Islet precursor cell (in vitro differentiated cells): ENCODE measurements around the gene NUMB.
"Not testable (repeated sequence)": the region's sequence is repeated elsewhere in the genome, so short reads cannot be mapped to it uniquely, and the experiment has no call there.

Source experiments
- DNase-seq: peaks from one replicate; pipeline ENCODE4 v3.0.0-alpha.2; 2018

The NUMB gene

GRCh38 chr14:73342670-73343069, 115.7 kb downstream of the NUMB start:
- DNase-seq, result no peak

DNA sequence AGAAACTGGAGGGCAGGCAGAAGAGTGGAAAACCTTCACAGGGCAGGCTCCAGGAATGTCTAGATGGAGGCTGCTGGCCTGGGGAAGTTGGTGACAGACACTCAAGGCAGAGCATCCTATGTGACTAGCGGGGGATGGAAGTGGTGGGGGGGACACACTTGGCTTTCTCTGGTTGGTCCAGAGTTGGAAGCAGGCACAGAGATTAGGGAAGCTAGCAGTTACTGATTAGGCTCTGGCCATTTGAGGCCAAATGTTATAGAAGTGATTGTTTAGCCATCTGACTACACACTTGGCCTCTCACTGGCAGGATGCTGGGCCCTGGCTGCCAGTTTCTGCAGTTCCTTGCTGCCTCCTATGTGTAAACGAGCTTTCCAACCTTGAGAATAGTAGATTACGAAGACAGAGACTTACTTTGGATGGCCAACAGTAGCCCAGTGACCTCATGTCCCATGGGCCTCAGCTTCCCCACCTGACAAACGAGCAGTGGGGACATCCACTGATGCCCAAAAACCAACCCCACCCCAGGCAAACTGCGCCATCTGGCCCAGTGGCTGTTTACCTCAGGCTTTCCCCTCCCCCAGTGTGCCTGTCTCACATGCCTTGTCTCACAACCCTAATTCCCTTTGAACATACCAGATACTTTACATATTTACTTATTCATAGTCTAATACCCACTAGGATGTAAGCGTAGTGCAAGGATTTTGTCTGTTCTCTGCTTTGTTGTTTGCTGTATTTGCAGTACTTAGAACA, 118.3 kb downstream of the NUMB start:
- DNase-seq, result peak; percentile 61

- peak; percentile 64 for DNase-seq
Measured at GRCh38 chr14:73339206-73339605, 119.1 kb downstream of the NUMB start.

- no peak for DNase-seq
Measured at GRCh38 chr14:73338551-73338950, 119.8 kb downstream of the NUMB start.

DNA sequence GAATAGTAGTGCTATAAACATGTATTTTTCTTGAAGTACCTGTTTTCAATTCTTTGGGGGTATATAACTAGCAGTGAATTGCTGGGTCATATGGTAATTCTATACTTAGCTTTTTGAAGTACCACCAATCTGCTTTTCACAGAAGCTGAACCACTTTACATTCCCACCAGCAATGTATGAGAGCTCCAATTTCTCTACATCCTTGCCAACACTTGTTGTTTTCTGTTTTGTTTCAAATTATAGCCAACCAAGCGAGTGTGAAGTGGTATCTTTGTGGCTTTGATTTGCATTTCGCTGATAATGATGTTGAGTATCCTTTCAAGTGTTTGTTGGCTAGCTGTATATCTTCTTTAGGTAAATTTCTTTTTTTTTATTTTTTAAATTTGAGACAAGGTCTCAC, 125.3 kb downstream of the NUMB start:
- no peak for DNase-seq

- no peak for DNase-seq
Measured at GRCh38 chr14:73325630-73326299, 132.6 kb downstream of the NUMB start.

DNA sequence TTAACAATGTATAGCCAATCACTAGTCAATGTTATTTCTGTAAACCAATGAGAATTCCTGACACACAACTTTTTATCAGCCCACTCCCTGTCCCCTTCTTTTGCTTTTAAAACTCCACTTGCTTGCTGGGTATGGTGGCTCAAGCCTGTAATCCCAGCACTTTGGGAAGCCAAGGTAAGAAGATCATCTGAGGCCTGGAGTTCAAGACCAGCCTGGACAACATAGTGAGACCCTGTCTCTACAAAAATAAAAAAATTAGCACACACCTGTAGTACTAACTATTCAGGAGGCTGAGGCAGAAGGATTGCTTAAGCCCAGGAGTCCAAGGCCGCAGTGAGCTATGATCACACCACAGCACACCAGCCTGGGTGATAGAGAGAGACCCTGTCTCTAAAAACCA, 133.3 kb downstream of the NUMB start:
- no peak for DNase-seq

DNA sequence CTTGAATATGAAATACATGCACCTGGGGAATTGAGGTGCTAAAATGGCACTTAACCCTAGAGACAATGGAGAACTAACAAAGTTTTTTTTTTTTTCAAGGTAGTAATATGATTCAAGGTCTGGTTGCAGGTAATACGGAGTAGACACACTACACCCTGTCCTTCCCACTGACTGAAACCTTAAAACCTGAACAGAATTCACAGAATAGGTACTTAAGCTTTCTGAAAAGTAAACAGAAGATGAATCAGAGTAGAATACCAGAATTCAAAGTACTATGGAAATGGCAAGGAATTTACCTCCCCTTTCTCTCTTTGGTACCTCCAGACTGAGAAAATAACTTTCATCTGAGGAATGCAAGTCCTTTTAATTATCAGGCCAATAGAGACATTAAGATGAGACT, 133.8 kb downstream of the NUMB start:
- DNase-seq, result no peak

GRCh38 chr14:73323896-73324399, 134.4 kb downstream of the NUMB start:
- DNase-seq, result no peak

GRCh38 chr14:73313151-73313550, 145.2 kb downstream of the NUMB start:
- DNase-seq, result no peak

- DNase-seq, result no peak
Measured at GRCh38 chr14:73312687-73313086, 145.7 kb downstream of the NUMB start.

- DNase-seq, result no peak
Measured at GRCh38 chr14:73311708-73312030, 146.7 kb downstream of the NUMB start.

- DNase-seq, result not testable (repeated sequence)
Measured at GRCh38 chr14:73309207-73309606, 149.1 kb downstream of the NUMB start.

- no peak for DNase-seq
Measured at GRCh38 chr14:73307261-73307660, 151.1 kb downstream of the NUMB start.

GRCh38 chr14:73305499-73305898, 152.8 kb downstream of the NUMB start:
- no peak for DNase-seq

DNA sequence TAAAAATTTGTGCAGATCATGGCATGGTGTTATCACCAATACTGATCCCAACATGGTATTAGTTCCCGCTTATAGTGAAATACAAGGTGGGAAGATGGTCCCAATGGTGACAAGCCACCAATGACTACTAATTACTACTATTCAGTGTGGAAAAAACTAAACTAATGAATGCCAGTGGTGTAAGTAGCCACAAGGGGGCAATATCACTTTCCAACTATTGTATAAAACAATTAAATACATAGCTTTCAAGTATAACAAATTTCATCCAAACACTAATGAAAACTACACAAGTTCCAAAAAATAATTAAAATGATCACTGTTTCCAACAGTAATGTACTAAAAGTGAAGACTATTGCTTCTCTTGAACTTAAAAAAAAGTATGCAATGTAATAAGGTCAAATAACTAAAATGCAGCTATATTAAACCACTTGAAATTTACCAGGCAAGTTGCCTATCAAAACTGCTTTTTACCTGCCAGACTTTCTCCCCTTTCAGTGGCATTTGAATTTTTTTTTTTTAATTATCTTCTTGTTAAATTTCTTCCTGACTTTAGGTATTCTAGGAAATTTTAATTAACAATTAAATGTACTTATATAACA, 163.0 kb downstream of the NUMB start:
- no peak for DNase-seq

DNA sequence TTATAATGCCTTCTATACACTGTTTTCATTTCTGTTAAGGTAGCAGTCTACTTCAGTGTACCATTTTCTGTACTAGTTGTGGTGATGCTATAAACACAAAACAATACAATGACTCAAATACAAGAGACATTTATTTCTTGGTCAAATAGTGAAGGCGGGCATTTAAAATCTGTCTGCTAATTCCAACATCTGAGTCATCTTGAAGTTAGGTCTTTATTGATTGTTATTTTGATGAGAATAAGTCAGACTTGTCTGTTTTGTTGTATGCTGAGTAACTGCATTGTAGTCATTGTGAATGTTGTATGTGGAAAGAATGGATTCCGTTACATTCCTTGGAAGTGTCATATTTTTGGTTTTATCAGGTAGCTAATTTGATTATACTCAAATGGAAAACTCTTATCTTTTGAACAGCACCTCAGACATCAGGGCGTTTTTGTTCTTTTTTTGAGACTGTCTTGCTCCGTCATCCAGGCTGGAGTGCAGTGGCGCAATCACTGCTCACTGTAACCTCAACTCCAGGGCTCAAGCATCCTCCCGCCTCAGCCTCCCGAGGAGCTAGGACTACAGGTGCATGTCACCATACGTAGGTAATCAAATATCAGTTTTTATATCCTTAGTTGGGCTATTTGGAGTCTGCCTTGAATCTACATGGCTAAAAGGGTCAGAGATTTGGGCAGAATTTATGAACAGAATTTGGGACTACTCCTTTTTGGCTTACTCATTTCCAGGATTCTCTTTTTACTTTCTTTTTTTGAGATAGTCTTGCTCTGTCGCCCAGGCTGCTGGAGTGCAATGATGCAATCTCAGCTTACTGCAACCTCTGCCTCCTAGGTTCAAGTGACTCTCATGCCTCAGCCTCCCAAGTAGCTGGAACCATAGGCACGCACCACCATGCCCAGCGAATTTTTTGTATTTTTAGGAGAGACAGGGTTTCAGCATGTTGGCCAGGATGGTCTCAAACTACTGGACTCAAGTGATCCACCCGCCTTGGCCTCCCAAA, 164.3 kb downstream of the NUMB start:
- DNase-seq, result no peak

DNA sequence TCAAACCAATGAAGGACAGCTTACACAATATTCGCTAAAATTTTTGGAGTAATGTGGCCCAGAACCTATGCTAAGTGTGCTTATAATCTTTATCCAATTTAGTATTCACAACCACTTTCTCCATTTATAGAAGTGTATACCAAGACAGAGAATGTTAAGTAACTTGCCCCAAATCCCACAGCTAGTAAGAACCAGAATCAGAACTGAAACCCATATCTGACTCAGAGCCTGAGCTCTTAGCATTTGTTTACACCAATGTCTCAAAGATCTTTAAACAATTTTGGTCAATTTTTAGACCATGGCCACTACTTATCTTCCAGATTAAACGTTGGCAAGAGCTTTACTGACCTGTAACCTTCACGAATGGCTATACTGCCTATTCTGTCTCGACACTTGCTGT, 168.1 kb downstream of the NUMB start:
- DNase-seq, result no peak

DNA sequence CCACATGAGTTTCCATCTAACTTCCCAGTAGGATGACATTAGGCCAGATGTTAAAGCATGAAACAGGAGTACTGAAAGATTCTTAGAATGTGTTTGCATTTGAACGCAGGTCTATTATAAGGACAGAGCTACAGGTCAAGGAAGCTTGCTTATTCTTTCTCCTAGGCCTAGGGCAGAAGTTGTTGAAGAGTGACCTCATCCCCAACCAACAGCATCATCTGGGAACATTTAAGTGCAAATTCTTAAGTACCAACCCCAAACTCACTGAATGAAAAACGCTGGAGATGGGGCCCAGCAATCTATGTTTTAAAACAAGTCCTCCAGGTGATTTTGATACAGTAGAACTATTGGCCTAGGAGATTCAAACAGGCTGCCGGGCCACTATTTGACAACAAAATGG, 168.6 kb downstream of the NUMB start:
- DNase-seq, result no peak

DNA sequence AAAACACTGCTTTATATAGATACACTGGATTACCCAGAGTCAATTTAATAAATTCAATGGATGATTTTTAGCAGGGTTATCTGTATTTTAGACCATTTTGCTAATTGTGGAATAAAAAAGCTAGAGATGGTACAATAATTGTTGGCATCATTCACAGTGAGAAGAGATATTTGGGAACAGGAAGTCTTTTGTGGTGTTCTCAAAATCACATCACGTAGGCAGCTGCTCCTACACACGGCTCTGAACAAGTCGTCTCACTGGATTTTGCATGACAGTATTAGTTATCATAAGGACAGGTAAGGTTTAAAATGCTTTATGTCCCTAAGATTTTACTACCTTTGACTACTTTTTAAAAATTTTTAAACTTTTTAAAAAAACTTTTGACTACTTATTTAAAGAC, 169.0 kb downstream of the NUMB start:
- DNase-seq, result no peak

DNA sequence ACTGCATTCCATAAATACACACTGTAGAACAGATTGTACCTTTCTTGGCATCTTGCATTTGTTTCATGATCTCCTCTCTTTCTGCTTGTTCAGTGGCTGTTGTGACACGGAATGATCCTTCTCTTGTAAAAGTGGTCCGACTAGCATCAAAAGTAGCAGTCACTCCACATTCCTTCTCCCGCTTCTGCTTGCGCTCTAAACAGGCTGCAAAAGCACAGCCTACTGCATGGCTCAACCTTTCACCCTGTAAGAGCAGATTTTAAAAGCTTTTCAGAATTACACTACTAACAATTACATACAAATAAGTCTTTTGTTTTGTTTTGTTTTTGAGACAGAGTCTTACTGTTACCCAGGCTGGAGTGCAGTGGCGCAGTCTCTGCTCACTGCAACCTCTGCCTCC, 171.3 kb downstream of the NUMB start:
- DNase-seq, result peak; percentile 79

GRCh38 chr14:73286598-73286997, 171.7 kb downstream of the NUMB start:
- DNase-seq, result no peak

GRCh38 chr14:73285979-73286378, 172.4 kb downstream of the NUMB start:
- DNase-seq, result no peak
